Testis (tissue), 3 donors: Measurements from ENCODE around the gene GBE1. TPM values are rescaled to one million over a fixed set of nuclear protein-coding genes. Genes with fewer than 3 reads are reported as not detected.

Experiments used
- DNase-seq: peaks from one replicate; pipeline ENCODE4 v3.0.0-alpha.2; 2019
- H3K27ac ChIP-seq, 2 donors: fragments of 200-600 bp; sonication (generic); one replicate each; pipeline ENCODE4 v1.5.1; 2019
- H3K27me3 ChIP-seq: fragments of 200-600 bp; sonication (generic); one replicate; pipeline ENCODE4 v1.5.1; 2019
- H3K36me3 ChIP-seq: fragments of 200-600 bp; sonication (generic); one replicate; pipeline ENCODE4 v1.5.1; 2017; ENCODE audit warnings: low read depth; ENCODE audit errors: missing control alignments
- H3K4me1 ChIP-seq: fragments of 200-600 bp; sonication (generic); one replicate; pipeline ENCODE4 v1.5.1; 2019
- H3K4me3 ChIP-seq, 2 donors: fragments of 200-600 bp; sonication (generic); one replicate each; pipeline ENCODE4 v1.5.1; 2017 to 2019
- H3K9me3 ChIP-seq: fragments of 200-600 bp; sonication (generic); one replicate; pipeline ENCODE4 v1.5.1; 2017
- POLR2A ChIP-seq: fragments of 450-650 bp; IDR thresholded peaks from one replicate; pipeline ENCODE4 v1.6.1; 2017; ENCODE audit warnings: antibody characterized with exemption, mild to moderate bottlenecking, moderate library complexity
- WGBS, 2 donors: methylation state at CpG; one replicate each; pipeline ENCODE4 v1.1.5; 2018; 5-methylcytosine and 5-hydroxymethylcytosine counted together
- intact Hi-C: fragments of 100-400 bp; cut with DNase I; formaldehyde crosslinking; loops from one replicate; pipeline ENCODE4 v1.15.1; 2023; ENCODE audit warnings: low total_unique reads
- polyA plus RNA-seq: library from polyadenylated mRNA; stranded (reverse); fragments of 350-450 nt; fragmentation: Illumina TruSeq; extraction: RNeasy Lipid Tissue Mini Kit (QIAGEN cat#74804); gene quantifications from one replicate; pipeline ENCODE4 v1.2.3, GENCODE V29; 2014; ENCODE audit warnings: low read depth, low replicate concordance; ENCODE audit not compliant: insufficient read depth
- total RNA-seq, 2 donors: library from RNA; depleted of rRNA; stranded (reverse); fragments of >200 nt; gene quantifications; one replicate each; pipeline ENCODE4 v1.2.3, GENCODE V29; 2016
- TF ChIP-seq, protein P1 (sequence below), 3 experiments: fragments of 450-650 bp in 2 of 3; fragments of 200-600 bp in 1 of 3; sonication (generic) in 1 of 3; IDR thresholded peaks; one replicate each; pipeline ENCODE4 v1.5.1; 2016 to 2019; ENCODE audit warnings: antibody characterized with exemption in 3 of 3, mild to moderate bottlenecking in 2 of 3, moderate library complexity in 1 of 3

GBE1 gene
- total and polyA plus RNA-seq, 3 donors from 2014 or later, result 14.1 to 23.5 (median 19.4) TPM

- no peaks in the 10 kb centered on the region for H3K36me3 ChIP-seq
- WGBS, 2 donors, result 39 to 44% methylated on average over 4 of the region's 4 CpGs
- H3K4me3 ChIP-seq, result no peak overlapping the region
- H3K9me3 ChIP-seq, result no peaks in the 10 kb centered on the region
- TF ChIP-seq, protein P1, sequence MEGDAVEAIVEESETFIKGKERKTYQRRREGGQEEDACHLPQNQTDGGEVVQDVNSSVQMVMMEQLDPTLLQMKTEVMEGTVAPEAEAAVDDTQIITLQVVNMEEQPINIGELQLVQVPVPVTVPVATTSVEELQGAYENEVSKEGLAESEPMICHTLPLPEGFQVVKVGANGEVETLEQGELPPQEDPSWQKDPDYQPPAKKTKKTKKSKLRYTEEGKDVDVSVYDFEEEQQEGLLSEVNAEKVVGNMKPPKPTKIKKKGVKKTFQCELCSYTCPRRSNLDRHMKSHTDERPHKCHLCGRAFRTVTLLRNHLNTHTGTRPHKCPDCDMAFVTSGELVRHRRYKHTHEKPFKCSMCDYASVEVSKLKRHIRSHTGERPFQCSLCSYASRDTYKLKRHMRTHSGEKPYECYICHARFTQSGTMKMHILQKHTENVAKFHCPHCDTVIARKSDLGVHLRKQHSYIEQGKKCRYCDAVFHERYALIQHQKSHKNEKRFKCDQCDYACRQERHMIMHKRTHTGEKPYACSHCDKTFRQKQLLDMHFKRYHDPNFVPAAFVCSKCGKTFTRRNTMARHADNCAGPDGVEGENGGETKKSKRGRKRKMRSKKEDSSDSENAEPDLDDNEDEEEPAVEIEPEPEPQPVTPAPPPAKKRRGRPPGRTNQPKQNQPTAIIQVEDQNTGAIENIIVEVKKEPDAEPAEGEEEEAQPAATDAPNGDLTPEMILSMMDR (IDR thresholded peaks at IDR 0.05), result no peak
- no peak for TF ChIP-seq POLR2A
- H3K27me3 ChIP-seq, result no peaks in the 10 kb centered on the region
- intact Hi-C loops, result no loop called here
- H3K27ac ChIP-seq, result no peak overlapping the region
- DNase-seq, result no peak
- no peaks in the 10 kb centered on the region for H3K4me1 ChIP-seq
These were observed 284.8 kb downstream of the GBE1 start for GRCh38 chr3:81476692-81477091.

- no peaks in the 10 kb centered on the region for H3K4me1 ChIP-seq
- H3K4me3 ChIP-seq, result no peak overlapping the region
- intact Hi-C loops, result no loop called here
- no peak overlapping the region for H3K27ac ChIP-seq
- no peaks in the 10 kb centered on the region for H3K27me3 ChIP-seq
- TF ChIP-seq, protein P1 (IDR thresholded peaks at IDR 0.05), result no peak
- no peak for TF ChIP-seq POLR2A
- no peaks in the 10 kb centered on the region for H3K36me3 ChIP-seq
- 72 to 77% methylated on average over 6 of the region's 6 CpGs for WGBS, 2 donors
- H3K9me3 ChIP-seq, result no peaks in the 10 kb centered on the region
- no peak for DNase-seq
These were observed 288.7 kb downstream of the GBE1 start for GRCh38 chr3:81472600-81473362.

GRCh38 chr3:81470524-81471278 is 290.7 kb downstream of the GBE1 start:
- no peaks in the 10 kb centered on the region for H3K36me3 ChIP-seq
- H3K4me1 ChIP-seq, result no peaks in the 10 kb centered on the region
- TF ChIP-seq POLR2A, result no peak
- TF ChIP-seq, protein P1 (IDR thresholded peaks at IDR 0.05), result no peak
- no peak for DNase-seq
- H3K4me3 ChIP-seq, result no peak overlapping the region
- H3K27ac ChIP-seq, result no peak overlapping the region
- H3K9me3 ChIP-seq, result no peaks in the 10 kb centered on the region
- intact Hi-C loops, result no loop called here
- 79 to 90% methylated on average over 3 of the region's 3 CpGs for WGBS, 2 donors
- H3K27me3 ChIP-seq, result no peaks in the 10 kb centered on the region

DNA sequence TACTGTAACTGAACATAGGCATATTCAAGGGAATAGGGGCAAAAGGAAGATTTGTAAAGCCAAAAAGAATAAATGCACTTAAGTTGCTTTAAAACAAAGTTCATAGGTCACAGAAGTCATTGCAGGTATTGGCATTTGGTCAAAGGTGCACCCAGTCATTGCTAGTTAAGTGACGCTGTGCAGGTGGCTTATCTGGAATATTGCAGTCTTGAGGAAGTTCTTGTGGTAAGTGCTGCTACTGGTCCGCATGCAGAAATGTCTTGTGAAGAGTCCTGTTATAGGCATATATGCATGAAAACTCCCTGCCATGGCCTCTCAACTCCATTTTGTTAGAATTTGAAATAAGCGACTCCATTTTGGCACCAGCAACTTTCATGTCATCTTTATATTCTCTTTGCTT is 293.1 kb downstream of the GBE1 start:
- Histone ChIP-seq H3K9me3 (no peaks in the 10 kb centered on the region), H3K4me3 (no peak overlapping the region), H3K27me3 (no peaks in the 10 kb centered on the region), H3K27ac (no peak overlapping the region), H3K4me1 (no peaks in the 10 kb centered on the region), H3K36me3 (no peaks in the 10 kb centered on the region)
- intact Hi-C loops, result no loop called here
- DNase-seq, result no peak
- TF ChIP-seq, protein P1 (IDR thresholded peaks at IDR 0.05), result no peak
- no peak for TF ChIP-seq POLR2A
- 82 to 92% methylated on average over 3 of the region's 3 CpGs for WGBS, 2 donors
